Activated T-cell treated with anti-CD3 and anti-CD28 coated beads for 48 hours (primary cell): ENCODE results near the gene MECR.

Experiments used
- DNase-seq: peaks from one replicate; pipeline ENCODE4 v3.0.0-alpha.2; 2020; ENCODE audit warnings: low read depth

MECR gene

DNA sequence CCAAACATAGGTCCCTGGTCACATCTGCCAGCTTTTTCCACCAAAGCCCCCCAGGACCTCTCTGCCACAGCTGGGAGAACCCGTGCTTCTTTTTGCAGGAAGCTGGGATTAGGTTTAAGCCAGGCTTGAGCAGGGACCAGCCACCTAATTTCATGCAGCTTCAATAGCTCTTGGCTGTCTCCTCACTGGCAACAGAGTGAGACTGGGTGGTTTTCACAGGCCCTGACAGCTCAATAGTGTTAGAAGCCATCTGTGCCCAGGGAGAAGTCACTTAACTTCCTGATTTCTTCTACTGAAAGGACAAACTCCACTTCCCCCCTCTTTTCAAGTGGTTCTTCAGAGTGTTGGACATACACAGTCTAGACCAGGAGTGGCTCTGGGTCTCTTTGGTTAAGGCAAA lies 28.7 kb downstream of the MECR start:
- DNase-seq = no peak

DNA sequence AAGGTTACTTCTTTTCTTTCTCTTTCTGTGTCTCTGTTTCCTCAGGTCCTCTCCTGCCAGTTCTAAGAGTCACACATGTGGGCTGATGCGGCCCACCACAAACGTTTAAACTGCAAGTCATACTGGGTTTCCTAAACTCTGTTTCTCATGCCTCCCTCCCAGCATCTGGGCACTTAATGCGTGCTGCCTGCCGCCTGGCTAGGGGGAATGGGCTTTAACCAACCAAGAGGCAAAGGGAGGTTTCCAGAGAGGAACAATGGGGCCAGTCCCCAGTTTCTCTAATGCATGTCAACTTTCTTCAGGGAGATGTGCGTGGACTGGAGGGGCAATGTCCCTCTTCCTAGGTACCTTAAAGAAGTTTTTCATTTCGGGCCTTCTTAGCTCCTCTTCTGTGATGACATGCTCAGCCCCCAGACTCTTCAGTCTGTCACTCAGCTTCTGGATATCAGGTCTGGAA lies 29.1 kb downstream of the MECR start:
- DNase-seq = no peak

DNA sequence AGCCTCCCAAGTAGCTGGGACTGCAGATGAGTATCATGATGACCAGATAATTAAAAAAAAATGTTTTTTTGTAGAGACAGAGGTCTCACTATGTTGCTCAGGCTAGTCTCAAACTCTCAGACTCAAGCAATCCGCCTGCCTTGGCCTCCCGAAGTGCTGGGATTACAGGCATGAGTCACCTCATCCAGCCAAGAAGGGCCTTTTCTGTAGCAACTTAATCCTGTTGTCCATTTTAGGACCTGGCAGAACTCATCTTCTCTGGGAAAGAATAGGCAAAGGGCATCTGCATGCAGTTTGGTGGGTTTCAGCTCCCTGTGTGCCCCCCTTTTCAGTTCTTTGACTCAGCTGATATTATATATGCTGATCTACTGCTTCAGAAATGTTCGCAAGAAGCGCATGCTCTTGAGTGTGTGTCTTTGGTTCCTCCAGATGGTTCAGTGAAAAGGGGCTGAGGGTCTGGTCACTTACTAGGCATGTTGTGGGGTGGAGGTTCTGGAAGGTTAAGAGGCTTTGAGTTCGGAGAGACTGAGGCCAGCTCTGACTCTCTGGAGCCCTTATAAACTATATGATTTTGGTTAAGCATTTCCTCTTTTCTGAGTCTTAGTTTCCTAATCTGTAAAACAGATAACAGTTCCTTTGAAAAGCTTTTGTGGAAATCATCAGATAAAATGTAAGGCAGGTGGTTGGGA lies 29.7 kb downstream of the MECR start:
- DNase-seq = no peak

DNA sequence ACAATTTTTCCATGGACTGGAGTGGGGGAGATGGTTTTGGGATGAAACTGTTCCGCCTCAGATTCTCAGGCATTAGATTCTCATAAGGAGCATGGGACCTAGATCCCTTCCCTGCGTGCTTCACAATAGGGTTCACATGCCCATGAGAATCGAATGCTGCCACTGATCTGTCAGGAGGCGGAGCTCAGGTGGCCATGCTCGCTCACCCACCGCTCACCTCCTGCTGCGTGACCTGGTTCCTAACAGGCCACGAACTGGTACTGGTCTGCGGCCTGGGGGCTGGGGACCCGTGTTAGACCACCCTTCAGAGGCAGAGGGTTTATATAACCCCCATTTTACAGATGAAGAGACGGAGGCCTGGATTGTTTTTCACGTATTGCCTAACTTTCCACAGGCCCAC lies 32.7 kb downstream of the MECR start:
- DNase-seq = no peak

DNA sequence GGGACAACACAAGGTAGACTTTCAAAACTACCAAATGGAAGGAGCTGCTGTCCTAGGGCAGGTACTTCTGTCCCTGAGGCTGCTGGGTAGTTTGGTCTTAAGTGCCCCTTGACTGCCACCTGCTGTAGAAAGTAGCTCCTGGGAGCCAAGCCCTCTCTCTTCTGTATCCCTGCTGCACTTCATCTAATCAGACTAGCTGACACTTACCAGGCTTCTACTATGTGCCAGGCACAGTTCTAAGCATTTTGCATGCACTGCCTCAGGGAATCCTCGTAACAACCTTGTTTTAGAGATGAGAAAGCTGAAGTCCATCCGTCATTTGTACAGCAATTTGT lies 33.2 kb downstream of the MECR start:
- no peak for DNase-seq

DNA sequence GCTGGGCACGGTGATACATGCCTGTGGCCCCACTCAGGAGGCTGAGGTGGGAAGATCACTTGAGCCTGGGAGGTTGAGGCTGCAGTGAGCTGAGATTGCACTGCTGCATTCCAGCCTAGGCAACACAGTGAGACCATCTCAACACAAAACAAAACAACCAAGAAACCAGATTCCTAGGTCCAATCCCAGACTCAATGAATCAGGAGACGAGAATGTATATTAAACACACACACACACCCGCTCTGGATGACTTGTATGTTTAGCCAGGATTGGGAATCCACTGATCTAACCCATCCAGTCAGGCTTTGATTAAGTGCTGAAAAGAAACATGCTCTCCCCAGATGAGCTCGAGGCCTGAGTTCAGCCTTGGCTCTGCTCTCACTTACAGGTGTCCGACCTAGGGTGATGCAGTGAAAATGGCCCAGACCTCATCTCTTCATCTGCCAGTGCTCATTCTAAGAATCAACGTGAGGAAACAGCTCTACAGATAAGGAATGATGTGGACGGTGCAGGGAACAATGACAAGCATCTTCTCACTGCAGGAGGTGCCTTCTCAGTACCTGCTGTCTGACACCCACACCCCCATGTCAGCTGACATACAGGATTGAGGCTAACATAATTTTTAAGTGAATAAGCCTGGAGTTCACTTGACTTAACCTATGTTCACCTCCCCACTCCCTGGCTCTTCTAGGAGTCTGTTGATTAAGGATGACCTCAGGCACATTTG lies 33.7 kb downstream of the MECR start:
- DNase-seq = no peak

DNA sequence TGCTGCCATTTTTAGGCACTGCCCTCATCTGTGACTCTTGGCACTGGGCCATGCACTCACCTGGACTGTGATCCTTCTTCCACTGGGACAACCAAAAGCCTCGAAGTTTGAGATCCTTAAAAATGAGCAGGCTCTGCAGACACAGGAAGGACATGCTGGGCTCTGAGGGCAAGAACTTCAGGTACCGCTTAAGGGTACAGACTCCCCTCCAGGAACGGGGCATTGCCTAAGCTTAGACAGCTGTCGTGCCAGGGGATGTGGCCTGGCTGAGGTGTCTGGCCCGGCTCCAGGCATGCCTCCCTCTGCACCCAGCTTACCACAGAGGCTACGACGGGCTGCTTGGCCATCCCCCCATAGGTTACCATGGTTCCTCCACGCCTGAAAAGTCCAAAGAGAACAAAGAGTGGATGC lies 34.8 kb downstream of the MECR start:
- DNase-seq = no peak

DNA sequence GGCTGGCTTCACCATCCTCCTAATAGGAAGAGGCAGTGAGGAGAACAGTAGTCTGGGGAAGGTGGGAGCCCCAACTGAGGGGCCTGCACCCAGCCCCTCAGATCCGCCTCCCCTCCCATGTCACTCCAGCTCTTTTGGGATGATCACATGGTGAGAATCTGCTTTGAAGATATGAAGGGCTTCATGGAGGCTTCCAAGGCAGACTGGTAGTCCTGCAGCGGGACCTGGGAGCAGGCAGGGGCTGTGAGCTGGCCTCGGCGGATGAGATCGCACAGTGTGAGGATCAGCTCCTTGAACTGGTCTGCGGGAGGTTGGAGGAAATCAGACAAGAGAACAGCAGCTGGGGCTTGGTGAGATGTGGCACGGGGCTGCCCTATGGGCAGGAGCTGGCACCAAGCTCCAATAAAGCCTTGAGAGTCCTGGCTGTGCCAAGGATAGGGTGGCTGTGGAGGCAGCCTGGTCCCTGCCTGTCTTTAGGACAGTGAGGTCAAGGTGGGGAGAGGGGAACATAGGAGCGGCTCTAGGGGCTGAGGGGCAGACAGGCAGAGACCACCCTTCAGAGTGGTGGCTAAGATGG lies 36.8 kb downstream of the MECR start:
- DNase-seq = no peak

DNA sequence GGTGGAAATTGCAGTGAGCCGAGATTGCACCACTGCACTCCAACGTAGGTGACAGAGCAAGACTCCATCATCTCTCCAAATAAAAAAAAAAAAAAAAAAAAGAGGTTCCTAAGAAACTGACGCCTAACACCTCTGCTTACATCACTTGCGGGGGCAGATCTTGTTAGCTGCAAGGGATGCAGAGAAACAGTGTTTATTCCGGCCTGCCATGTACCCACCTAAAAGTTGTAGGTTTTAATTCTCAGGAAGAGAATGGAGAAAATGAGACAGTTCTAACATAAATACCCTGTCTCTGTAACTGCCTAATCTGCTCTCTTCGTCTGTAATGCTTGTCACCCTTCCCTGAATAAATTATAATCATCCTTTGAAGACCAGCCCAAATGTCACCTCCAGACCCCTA lies 40.0 kb downstream of the MECR start:
- DNase-seq = no peak

DNA sequence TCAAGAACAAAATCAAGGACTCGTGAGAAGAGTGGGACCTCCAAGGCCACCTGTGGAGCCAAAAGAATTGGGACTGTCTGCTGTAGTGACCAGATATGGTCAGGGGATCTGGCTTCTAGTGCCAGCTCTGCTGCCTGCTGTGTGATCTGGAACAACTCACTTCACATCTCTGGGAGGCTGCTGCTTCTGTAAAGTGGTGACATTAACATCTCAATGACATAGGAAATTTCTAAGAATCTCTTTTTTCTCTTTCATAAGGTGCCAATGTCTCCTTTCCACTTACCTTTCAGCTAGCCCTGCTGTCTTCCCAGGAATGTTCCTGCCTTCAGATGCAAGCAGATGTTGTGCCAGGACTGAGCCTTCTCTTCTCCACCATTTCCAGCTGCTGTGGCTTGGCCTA lies 44.0 kb downstream of the MECR start:
- no peak for DNase-seq

DNA sequence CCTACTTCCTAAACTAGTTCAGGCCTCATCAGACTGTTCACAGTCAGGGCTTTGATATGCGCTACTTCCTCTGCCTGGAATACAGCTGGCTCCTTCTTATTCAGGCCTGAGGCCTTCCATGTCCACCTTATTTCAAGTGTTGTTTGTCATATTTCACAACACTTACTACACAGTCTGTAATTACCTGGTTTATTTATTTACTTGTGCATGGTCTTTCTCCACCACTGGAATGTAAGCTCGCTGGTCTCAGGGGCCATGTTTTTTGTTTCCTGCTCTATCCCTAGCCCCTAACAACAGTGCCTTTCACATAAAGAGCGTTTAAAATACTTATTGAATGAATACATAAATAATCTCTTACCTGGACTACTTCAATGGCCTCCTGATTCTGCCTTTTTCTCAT lies 44.5 kb downstream of the MECR start:
- no peak for DNase-seq

DNA sequence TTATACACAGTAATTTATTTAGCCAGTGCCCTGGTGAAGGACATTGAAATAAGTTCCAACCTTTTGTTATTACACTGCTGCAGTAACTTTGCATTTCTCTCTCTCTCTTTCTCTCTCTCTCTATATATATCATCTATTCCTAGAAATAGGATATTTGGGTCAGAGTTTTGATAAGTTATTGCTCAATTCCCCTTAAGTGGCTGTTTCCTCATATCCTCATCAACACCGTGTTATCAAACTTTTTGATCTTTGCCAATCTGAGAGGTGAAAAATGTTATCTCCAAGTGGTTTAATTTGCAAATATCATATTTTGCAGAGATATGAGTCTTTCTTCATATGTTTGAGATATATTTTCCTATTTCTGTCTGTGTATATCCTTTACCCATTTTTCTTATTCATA lies 47.4 kb downstream of the MECR start:
- DNase-seq = no peak

DNA sequence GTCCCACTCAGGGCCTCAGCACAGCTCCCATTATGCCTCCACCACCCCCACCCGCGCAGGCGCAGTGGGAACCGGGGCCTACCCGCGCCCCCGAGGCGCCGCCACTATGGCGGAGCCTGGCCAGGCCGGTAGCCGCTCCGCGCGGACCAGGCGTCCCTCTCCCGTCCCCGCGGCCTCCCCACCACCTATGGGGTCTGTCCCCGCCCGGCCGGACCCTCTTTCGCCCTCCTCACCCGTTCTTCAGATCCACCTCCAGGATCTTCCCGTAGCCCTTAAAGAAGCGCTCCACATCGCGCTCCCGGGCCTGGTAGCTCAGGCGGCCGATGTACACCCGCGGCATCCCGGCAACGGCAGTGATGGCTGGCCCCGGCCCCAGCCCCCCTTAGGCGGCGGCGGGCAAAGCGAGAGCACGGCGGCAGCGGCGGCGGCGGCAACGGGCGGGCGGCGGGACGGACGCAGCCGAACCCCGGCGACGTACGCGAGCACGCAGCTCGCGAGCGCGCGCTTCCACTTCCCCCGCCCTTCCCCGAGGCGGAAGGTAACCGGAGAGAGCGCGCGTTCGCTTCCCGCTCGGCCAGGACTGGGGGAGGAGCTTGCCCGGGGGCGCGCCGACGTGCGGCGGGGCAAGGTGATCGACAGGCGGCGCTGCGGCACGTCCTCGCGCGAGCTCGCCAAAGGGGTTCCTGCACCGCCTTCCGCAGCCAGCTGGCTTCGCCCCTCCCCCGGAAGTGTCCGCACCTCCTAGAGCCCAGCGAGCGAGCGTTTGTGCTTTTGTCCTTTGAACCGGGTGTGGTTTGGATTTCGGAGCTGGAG lies 49.1 kb downstream of the MECR start, which contains the start of gene SRSF4:
Gene SRSF4, minus strand, starts transcription at position 488 of the 813 bp plus-strand sequence. Its CDS starts 148 bp downstream, at position 340.
- peak; percentile 100 for DNase-seq

DNA sequence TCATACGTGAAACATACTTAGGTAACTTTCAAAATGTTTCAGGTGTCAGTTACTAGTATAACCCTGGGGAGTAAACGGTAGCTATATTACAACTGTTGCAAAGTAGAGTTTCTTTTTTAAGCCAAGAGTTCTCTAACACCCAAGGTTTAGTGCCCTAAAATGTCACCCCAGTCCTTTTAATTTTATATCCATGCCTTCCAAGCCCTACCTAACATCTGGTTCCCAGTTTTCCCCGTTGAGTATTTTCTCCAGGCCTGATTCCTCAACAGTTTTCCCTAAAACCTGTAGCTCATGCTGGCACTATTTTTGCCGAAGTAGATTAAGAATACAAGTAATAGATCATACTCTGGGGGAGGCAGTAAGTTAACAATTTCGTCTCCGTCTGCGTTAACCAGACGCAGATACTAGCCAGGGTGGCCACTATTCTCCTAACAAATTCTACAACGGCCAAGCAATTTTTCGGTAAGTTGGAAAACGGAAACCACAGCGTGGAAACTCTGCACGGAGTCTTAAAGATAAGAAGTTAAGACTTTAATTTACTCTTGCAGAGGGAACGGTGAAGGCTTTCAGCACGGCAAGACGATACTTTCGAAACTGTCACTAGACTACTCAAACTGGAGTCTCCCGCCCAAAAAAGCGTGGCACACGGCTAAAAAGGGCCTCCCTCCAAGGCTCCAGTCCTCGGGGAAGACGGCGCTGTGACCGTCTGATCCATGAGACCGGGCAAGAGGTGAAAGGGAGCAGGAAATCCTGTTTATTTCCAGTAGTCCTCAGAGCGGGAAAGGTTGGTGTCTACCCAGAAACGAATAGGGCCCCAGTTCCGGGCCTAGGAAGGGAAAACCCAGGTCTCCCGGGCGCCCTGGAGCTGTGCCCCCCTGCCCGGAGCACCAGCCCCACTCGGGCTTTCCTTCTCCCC lies 50.0 kb downstream of the MECR start:
- no peak for DNase-seq

DNA sequence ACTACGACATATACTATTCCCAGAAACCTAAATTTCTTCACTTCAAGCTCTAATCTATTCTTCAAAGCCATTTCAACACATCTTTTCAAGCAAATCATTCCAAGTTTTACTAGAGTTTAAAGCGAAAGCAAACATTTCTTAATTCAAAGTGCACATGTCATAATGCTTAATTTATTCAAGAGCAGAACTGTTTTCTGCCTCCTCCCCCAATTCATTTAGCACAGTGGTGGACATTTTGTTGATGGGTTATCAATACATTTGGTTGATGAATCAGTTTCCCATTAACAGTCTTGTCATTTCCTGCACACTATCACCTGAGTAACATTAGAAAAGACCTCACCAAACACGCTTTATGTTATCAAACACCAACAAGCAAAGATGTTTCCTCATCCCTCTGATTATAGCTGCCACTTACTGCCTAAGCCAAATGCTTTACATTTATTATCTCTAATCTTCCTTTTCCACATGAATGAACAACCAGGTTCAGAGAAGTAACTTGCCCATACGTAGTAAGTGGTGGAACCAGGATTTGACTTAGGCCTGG lies 51.0 kb downstream of the MECR start:
- no peak for DNase-seq

DNA sequence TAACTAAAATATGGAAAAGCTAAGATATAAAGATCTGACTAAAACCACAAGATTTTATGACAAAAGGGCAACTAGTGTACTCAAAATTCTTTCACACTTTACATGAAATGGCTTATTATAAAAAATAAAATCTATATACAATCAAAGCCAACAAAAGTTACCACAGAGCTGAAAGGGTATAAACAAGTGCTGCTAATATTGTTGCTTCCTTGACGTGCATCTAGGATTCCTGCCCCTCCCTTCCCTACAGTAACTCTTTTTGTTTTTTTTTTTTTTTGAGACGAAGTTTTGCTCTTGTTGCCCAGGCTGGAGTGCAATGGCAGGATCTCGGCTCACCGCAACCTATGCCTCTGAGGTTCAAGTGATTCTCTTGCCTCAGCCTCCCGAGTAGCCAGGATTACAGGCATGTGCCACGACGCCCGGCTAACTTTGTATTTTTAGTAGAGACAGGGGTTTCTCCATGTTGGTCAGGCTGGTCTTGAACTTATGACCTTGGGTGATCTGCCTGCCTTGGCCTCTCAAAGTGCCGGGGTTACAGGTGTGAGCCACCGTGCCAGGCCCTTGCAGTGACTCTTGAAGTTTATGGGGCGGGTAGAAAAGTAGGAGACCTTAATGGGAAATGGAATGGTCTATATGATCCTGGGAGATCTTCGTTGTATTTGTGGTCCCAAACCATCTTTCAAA lies 53.6 kb downstream of the MECR start:
- DNase-seq = no peak

DNA sequence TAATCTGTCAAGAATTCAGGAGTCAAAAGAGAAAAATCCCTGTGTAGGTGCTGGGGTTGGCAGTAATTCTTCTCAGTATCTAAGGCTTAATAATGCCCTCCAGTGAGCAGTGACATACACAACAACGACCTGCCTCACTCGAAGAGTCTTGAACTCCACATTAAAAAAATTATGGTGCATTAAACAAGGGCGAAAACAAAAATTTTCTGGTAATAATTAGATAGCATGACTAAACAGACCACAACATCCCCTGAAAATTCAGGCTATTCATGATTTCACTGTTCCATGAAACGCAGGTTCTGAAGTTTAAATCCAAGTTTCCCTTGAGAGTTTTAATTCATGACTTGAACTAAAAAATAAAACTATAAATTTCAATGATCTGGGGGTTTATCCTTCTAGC lies 54.2 kb downstream of the MECR start:
- no peak for DNase-seq

DNA sequence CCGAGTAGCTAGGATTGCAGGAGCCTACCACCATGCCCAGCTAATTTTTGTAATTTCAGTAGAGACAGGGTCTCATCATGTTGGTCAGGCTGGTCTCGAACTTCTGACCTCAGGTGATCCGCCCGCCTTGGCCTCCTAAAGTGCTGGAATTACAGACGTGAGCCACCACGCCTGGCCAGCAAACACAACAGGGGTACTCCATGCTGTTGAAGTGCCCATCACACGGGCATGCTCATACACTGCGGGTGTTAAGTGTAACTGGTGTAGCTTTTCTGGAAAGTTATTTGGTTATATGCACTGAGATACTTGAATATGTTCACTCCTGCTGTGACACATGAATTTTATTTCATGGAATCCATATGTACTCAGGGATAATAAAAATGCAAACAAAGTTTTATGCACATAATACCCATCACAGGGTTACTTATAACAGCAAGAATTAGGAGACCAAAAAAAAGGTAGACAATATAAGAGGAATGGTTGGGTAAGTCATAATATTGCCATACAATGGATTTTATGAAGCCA lies 58.3 kb downstream of the MECR start:
- DNase-seq = no peak

DNA sequence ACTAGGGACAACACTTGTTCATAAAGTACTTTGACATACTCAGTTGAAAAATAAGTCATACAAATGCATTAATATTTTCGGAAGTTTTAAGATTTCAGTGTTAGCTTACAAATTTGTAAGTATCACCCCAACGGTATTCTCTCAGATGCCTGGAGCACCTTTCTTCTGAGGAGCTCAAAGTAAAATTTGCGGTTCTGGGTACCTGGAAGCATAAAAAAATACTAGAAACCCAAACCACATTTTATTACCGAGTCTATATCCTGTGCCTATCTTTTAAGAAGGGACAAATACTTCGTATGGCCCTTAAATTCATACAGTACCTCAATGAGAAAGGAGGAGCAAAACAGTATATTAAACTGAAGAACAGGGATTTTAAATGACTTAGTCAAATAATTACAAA lies 59.2 kb downstream of the MECR start:
- no peak for DNase-seq

DNA sequence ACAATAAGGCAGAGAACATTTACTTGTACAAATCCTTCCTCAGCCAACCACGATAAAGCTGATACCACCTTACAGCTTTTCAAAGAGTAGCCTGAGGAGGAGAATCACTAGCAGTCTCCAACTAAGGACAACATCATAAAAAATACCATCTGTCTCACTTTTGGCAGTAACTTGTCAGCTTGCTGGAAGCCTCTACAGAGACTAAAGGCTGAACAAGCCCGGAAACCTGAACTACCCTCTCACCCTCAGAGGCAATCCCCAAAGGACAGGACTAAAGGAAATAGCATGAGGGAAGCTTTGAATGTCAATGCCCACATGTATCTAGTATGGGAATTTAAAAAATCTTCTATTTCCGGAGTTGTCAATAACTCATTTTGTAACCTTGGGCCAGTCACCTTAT lies 59.6 kb downstream of the MECR start:
- DNase-seq = no peak
